Retinal pigment epithelial cell (primary cell): ENCODE measurements around the gene ASIC2.

Source experiments
- DNase-seq: peaks from one replicate; pipeline ENCODE4 v3.0.0-alpha.2; 2010; ENCODE audit warnings: low read depth
- H3K4me3 ChIP-seq: 2 replicates; pipeline ENCODE4 v1.5.1; 2011; ENCODE audit warnings: mild to moderate bottlenecking, low read length, control low read depth, moderate library complexity
- TF ChIP-seq, protein P1 (sequence below): conservative IDR thresholded peaks from 2 replicates; pipeline ENCODE4 v1.5.1; 2011; ENCODE audit warnings: low read depth, low read length, control low read depth, inconsistent platforms

Gene ASIC2

DNA sequence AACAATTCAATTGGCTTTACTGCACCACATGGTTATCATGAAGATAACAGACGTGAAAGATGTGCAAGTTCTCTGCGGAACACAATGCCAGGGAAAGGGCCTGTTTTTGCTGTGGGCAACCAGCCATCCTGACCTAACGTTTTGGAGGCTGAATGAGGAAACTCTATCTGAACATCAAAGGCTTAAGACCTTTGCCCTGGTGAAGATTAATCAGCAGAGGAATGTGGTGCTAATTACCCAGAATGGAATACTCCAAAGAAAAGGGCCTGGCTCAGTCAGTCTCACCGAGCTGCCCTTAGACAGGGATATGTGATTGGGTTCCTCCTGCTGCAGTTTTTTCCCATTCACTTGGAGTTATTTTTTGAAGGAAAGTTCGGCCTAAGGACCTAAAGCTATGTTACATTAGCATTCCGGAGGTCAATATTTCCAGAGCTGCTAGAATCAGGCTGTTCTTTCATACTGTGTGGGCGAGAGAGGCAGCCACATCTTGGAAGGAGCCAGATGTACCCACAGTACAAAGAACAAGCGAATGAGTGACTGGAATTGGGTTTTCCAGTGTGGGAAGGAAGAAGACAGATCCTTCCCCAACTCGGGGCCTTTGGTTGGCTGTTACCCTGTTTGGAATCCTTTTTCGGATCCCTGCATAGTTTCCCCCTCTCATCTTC lies 15.5 kb downstream of the ASIC2 start:
- no peak overlapping the region for H3K4me3 ChIP-seq
- TF ChIP-seq, protein P1, sequence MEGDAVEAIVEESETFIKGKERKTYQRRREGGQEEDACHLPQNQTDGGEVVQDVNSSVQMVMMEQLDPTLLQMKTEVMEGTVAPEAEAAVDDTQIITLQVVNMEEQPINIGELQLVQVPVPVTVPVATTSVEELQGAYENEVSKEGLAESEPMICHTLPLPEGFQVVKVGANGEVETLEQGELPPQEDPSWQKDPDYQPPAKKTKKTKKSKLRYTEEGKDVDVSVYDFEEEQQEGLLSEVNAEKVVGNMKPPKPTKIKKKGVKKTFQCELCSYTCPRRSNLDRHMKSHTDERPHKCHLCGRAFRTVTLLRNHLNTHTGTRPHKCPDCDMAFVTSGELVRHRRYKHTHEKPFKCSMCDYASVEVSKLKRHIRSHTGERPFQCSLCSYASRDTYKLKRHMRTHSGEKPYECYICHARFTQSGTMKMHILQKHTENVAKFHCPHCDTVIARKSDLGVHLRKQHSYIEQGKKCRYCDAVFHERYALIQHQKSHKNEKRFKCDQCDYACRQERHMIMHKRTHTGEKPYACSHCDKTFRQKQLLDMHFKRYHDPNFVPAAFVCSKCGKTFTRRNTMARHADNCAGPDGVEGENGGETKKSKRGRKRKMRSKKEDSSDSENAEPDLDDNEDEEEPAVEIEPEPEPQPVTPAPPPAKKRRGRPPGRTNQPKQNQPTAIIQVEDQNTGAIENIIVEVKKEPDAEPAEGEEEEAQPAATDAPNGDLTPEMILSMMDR = no peak

DNA sequence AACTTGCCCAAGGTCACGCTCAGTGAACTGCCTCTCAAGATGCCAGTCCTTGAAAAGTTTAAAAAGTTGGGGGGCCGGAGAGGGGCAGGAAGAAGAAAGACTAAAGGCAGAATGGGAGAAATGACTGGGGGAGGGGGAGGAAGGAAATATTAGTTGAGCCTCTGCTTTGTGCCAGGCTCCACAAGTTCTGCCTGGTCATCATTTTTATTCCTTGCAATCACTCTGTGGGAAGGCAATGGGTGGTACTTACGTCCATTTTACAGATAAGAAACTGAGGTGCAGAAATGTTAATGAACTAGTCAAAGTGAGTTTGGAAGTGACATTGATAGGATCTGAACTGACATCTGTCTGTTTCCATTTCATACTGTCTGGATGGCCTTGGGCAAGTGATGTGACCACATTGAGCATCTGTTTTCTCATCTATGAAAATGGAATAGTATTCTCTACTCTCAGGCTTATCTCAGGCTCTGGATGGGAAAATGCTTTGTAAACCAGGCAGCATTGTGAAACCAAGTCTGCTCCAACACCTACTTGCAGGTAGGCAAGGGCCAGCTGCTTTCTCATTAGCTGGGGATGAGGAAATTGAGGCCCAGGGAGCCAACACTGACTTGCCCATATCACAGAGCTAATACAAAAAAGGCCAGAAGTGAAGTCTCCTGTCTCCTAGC lies 19.2 kb downstream of the ASIC2 start:
- no peak overlapping the region for H3K4me3 ChIP-seq
- TF ChIP-seq, protein P1 = no peak
- DNase-seq = no peak

More for the DNA sequence above, 15.5 kb downstream of the ASIC2 start:
- DNase-seq = no peak

DNA sequence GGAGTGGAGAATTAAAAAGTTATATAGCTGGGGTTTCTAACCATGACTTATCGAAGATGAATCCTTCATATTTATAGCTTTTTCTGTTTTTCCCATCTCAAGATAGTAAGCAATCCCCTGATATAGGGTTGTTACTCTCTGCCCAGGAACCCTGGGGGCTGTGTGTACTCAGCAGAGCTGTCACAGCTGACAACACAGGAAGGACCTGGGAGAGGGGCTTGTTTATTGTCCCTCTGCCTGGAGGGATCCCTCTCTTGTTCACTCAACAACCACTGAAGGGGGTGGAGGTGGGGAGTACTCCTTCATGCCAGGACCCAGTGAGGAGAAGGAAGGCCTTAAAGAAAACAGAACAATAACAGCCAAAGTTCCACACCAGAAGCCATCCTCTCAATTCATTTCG lies 19.8 kb downstream of the ASIC2 start:
- H3K4me3 ChIP-seq = no peak overlapping the region
- no peak for DNase-seq
- TF ChIP-seq, protein P1 = no peak

DNA sequence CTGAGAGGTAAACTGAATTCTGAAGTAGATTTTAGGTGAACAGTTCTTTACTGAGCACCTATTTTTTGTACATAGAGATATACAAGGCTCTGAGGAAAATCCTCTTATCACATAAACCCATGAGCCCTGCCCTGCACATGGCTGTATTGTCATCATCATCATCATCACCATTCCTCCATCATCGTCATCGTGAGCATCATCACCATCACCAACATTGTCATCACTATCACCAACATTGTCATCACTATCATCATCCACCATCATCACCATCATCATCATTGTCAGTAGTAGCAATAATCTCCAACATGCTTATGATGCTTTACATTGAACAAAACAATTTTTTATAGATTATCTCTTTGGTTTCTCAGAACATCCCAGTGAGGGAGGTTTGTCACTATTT lies 20.7 kb downstream of the ASIC2 start:
- H3K4me3 ChIP-seq = no peak overlapping the region
- TF ChIP-seq, protein P1 = no peak
- no peak for DNase-seq

DNA sequence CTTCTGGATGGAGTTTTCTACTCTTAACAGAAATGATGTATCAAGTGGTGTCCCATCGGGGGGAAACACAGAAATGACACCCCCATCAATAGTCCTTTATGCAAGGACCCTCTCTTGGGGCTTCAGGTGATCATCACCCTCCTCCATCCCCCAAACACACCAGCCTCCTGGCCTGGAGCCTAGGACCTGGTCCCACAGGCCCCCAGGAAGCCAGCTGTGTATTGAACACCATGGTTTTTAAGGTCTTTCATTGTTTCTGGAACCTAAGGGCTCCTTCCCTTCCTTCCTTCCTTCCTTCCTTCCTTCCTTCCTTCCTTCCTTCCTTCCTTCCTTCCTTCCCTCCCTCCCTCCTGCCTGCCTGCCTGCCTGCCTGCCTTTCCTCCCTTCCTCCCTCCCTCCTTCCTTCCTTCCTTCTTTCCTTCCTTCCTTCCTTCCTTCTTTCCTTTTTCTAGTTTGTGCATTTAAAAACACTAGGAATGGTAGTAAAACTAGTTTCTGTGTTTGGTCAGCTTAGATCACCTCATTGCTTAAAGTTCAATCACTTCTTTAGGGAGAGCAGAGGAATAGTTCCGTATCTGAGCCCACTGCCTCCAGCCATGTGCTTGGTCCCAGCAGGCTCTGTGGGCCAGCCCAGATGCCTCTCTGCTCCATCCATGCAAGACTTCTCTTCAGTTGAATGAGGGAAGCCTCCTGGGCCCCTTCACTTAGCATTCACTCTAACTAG lies 23.6 kb downstream of the ASIC2 start:
- no peak overlapping the region for H3K4me3 ChIP-seq
- TF ChIP-seq, protein P1 = no peak
- DNase-seq = no peak

DNA sequence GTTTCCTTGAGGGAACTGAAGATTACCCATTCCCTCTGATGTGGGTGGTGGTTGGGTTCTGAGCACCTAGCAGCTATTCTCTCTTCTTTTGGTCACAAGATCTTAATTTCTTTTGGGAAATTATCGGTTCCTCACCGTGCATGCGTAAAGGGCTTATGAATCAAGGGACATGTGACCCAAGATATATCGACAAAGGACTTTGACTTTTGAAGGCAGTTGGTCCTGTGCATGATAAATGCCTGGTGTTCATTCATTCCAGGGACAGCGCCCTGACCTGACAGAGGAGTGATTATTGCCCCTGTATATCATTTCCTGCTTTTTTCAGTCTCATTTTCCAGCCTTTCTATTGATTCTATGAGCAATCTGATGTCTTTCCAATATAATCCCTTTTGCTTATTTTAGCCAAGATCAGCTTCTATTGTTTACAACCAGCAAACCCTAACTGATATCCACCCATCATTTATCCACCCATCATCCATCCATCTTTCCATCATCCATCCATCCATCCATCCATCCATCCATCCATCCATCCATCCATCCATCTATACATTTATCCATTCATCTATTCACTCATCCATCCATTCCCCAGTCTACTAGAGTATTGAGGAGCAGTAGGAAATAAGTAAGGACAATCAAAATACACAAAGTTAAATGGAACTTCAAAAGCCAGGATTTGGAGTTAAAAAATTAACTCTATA lies 25.1 kb downstream of the ASIC2 start:
- DNase-seq = no peak
- TF ChIP-seq, protein P1 = no peak
- no peak overlapping the region for H3K4me3 ChIP-seq
